GM21825 (cell line): ENCODE data around the gene RTF1.
"Not testable (repeated sequence)": the region's sequence is repeated elsewhere in the genome, so short reads cannot be mapped to it uniquely, and the experiment has no call there.

ENCODE experiments used
- ATAC-seq: cut with Tn5 transposase; IDR thresholded peaks from one replicate; pipeline ENCODE4 v1.9.1; 2021; ENCODE audit warnings: mild to moderate bottlenecking, moderate library complexity; ENCODE audit not compliant: unreplicated experiment

RTF1 gene

DNA sequence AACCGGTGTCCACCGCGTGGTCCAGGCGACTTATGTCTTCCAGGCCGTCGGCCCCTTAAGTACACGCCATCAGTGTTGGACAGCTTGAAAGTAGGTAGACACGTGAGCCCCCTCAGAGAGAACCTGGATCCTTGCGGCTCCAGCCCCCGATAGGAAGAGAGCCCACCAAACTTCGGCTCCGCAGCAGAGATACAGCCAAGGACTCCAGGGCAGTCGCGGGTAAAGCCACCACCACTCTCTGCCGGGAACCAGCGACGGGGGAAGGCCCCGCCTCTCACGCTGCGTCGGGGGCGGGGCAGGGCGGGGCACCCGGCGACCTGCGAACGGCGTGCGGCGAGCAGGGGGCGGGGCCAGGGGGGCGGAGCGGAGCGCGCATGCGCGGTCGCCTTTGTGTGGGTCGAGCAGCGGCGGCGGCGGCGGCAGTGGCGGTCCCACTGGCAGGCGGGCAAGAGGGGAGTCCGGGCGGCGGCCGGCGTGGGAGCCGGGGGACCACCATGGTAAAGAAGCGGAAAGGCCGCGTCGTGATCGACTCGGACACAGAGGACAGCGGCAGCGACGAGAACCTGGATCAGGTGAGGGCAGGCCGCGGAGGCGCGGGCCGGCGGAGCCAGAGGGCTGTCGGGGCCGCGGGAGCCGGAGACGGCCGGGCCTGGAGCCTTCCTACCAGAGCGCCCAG is at the start of gene RTF1:
TSS of gene RTF1 (plus strand) at position 354 of the 676 bp plus-strand sequence. CDS start at position 375, 21 bp downstream.
- peak; percentile 81 for ATAC-seq

DNA sequence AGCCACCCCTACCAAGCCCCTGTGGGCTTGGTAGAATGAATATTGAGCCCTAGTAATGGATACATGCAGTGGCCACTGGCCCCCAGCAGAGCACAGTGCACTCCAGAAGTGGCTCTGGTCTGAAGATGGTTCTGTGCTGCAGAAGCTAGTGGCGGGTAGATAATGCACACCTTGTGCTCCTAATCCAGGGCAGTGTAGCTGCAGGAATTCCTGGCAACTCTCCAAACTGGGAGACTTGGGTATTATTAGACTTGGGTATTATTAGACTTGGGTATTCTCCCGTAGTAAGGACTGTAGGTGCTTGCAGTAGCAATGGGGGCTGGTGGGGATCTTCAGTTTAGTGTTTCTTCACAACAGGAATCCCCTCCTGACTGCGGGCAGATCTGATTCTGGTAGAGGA is 49.5 kb upstream of the RTF1 start:
- ATAC-seq = no peak

- no peak for ATAC-seq
Measured at GRCh38 chr15:41377978-41378377, 38.9 kb upstream of the RTF1 start.

- ATAC-seq = not testable (repeated sequence)
Measured at GRCh38 chr15:41383974-41384749, 32.7 kb upstream of the RTF1 start.

DNA sequence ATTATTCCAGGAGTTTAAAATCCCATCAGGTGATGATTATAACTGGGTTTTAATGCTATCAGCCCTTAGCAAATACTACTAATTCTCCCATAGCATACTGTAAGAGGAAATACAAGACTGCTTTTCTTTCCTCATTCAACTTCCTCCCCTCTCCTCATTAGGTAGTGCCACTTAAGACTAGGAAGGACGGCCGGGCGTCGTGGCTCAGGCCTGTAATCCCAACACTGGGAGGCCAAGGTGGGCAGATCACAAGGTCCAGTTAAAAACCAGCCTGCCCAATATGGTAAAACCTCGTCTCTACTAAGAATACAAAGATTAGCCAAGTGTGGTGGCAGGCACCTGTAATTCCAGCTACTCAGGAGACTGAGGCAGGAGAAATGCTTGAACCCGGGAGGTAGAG is 29.2 kb upstream of the RTF1 start:
- no peak for ATAC-seq

DNA sequence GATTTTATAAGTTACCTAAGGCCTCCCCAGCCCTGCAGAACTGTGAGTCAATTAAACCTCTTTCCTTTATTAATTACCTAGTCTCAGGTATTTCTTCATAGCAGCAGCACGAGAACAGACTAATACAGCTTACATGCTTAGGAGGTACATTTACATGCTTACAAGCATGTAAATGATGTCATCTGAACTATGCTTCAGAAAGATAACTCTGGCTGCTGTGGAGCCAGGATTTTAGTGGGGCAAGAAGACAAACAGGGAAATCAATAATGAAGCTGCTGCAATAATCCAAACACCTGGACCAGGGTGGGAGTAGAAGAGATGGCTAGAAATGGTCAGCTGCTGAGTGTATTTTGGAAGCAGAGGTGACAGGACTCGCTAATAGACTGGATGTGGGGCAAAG is 24.2 kb upstream of the RTF1 start:
- no peak for ATAC-seq

DNA sequence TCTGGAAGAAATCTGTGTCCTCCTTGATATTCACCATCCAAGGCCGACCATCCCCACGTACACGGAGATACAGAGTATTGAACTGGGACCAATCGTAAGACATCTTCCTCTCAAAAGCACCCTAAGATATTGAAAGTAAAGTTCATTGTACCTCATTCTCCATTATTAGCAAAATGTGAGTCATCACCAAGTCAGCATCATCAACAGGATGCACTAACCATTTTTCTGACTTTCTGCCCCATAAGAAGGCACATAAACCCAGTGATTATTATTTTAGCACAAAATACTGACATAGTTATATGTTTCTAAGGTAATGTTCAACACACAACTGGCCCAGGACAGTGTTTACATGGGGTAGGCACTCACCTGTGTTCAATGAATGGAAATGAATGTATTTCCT is 22.0 kb upstream of the RTF1 start:
- no peak for ATAC-seq

DNA sequence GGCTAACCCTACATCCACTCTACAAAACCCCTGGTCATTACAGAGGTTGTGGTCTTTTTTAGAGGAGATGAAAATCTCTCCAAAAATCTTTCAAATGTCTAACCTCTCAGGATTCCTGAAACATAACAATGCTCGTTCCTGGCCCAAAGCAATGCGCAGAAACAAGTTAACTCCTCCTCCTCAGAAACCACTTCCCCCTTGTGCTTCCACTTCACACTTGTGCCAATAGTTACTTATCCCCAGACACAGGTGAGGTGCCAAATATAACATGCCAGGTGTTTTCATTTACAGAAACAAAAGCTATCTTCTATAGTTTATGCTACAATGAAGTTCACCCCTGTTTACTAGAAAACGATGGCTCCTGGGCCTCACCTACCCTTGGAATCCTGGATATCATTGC is 20.8 kb upstream of the RTF1 start:
- ATAC-seq = no peak

- no peak for ATAC-seq
Measured at GRCh38 chr15:41401904-41402267, 15.0 kb upstream of the RTF1 start.

DNA sequence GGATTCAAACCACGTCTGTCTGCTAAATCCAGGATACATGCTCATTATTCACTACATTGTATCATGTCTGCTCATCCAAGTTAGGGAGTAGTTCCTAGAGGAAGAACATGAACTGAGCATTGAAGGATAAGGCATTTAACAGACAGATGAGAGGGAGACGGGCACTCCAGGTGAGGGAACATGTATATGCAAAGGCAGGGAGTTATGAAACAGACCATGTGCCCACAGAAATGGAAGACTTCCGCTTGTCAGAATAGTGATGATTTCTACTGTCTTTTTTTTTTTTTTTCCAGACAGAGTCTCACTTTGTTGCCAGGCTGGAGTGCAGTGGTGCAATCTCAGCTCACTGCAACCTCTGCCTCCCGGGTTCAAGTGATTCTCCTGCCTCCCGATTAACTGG is 9.6 kb upstream of the RTF1 start:
- no peak for ATAC-seq

DNA sequence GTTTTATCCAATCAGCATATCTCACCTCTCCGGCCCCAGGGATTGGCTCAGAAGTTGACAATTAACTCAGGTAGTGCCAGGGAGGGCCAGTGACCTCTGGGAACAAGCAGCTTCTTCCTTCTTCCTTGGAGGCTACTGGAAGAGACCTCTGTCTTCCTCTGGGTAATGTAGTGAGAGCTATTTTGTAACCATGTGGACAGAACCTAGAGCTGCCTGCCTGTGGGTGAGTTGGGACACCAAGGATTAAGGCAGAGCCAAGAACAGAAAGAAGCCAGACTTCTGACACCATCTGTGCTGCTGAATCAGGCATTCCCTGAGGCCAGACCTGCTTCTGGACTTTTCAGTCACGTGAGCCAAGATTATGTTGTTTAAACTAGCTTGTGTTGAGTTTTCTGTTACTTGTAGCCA is 8.7 kb upstream of the RTF1 start:
- no peak for ATAC-seq

DNA sequence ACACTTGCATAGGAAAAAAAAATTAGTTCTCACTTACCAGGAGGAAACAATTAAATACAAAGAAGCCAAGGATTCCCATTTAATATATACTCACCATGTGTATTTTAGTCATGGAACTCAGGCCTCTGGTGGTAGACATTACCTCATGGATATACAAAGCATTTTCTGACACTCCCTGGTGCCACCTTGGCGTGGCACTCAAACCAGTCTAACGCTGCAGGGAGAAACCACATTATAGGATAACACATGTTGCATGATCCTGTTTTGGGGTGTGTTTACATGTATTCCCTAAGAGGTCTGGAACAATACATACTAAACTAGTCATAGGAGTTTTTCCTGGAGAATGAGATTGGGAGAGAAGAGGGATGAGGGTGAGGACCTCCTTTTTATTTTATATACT is 5.9 kb upstream of the RTF1 start:
- ATAC-seq = no peak

- ATAC-seq = no peak
Measured at GRCh38 chr15:41411441-41411840, 5.5 kb upstream of the RTF1 start.

GRCh38 chr15:41416128-41416741 is 660 bp upstream of the RTF1 start:
- peak; percentile 8 for ATAC-seq

DNA sequence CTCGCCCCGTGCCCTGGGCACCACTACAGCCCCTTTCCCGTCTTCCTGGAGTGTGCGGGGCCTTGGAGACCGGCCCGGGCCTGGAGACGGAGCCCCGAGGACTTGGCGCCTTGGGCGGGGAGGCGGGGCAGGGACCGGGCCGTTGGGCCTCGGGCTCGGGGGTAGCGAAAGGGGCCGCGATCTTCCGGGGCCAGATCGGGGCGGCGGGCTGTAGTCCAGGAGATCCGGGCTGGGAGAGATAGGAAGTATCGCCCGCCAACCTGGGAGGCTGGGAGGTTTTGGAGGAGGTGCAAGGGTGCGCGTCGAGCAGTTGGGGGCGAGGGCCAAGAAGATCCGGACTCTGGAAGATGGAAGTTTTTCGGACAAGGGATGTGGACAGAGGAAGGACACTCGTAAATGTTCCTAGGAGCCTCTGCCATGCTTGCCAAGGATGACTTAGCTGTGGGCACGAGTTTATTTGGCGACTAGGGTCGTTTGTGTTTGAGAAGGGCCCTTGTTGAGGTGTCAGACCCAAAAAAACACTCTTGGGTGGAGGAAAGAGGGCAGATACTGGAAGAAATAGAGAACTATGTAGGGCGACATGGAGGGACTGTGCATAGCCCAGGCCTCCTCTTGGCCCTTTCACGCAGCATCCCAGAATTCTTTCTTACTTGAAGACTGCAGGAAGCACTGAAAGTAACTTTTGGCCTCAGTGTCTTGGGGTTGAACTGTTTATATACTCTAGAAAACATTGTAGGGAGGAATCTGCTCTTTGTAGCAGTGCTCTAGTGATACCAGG is 712 bp downstream of the RTF1 start:
- peak; percentile 51 for ATAC-seq

- ATAC-seq = peak; percentile 77
Measured at GRCh38 chr15:41423979-41424659, 7.2 kb downstream of the RTF1 start.

DNA sequence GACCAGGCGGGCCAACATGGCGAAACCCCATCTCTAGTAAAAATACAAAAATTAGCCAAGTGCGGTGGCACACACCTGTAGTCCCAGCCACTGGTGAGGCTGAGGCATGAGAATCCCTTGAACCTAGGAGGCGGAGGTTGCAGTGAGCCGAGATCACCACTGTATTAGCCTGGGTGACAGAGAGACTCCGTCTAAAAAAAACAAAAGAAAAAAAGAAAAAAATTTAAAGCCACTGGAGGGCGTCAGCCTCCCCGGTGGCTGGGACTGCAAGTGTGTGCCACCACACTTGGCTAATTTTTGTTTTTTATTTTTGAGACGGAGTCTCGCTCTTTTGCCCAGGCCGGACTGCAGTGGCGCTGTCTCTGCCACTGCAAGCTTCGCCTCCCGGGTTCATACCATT is 7.9 kb downstream of the RTF1 start:
- no peak for ATAC-seq

DNA sequence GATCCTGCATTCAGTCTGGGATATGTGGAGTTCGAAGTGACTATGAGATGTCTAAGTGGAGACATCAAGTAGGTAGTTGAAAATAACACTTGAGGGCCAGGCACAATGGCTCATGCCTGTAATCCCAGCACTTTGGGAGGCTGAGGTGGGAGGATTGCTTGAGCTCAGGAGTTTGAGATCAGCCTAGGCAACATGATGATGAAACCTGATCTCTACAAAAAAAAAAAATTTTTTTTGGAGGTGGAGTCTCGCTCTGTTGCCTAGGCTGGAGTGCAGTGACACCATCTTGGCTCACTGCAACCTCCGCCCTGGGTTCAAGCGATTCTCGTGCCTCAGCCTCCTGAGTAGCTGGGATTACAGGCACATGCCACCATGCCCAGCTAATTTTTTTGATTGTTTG is 9.0 kb downstream of the RTF1 start:
- ATAC-seq = not testable (repeated sequence)

- peak; percentile 64 for ATAC-seq
Measured at GRCh38 chr15:41429003-41429890, 12.4 kb downstream of the RTF1 start.
